HepG2 (cell line): ENCODE measurements around the gene DNAJA1. TPM values are rescaled to one million over a fixed set of nuclear protein-coding genes. Genes with fewer than 3 reads are reported as not detected.

Experiments
- ATAC-seq: fragments of 200-7000 bp; cut with Tn5 transposase; 3 replicates; pipeline ENCODE4 v1.9.1; 2020; ENCODE audit warnings: mild to moderate bottlenecking, moderate library complexity
- BruUV-seq: library from RNA; stranded (reverse); fragments of 400-500 nt; replicated peaks from 2 replicates; lab custom pipeline; 2021; lab: Mats Ljungman, UMichigan
- CTCF ChIA-PET: fragments of 300-600 bp; formaldehyde crosslinking; extraction: SDS; loops from one replicate; lab custom pipeline; 2021; ENCODE audit warnings: low total read pairs, inconsistent platforms, low intra/inter-chr PET ratio; lab: Yijun Ruan, JAX
- POLR2A ChIA-PET: fragments of 350-600 bp; sonication (Branson Sonifier 250); formaldehyde crosslinking; loops from one replicate; lab custom pipeline; 2020; ENCODE audit warnings: antibody characterized with exemption, inconsistent platforms; lab: Yijun Ruan, JAX
- DNase-seq: peaks from one replicate; pipeline ENCODE4 v3.0.0-alpha.2; 2015; ENCODE audit warnings: low spot score
- FAIRE-seq: peaks from 3 replicates; lab custom pipeline; 2011; peaks lifted over from hg19 to GRCh38; lab: Jason Lieb, UNC
- H2AFZ ChIP-seq: one replicate; pipeline ENCODE4 v1.6.1; 2011; ENCODE audit warnings: low read length, inconsistent platforms
- H3K27ac ChIP-seq: fragments of 300-600 bp; 3 replicates; pipeline ENCODE4 v1.8.0; 2011; ENCODE audit warnings: mixed run types, mild to moderate bottlenecking, mixed read lengths, low read length, inconsistent platforms; ENCODE audit not compliant: insufficient read depth; ENCODE audit errors: extremely low read length
- H3K27me3 ChIP-seq, 2 experiments: fragments of 200-600 bp in 1 of 2; 2 replicates in 1 of 2; 3 replicates in 1 of 2; pipeline versions ENCODE4 v1.6.0 to v1.8.0; 2011; ENCODE audit warnings: low read length in 2 of 2, mild to moderate bottlenecking in 2 of 2, moderate library complexity in 2 of 2, inconsistent platforms in 1 of 2; ENCODE audit not compliant: insufficient read depth in 2 of 2, control insufficient read depth in 1 of 2
- H3K36me3 ChIP-seq, 2 experiments: fragments of 200-600 bp in 1 of 2; replicated peaks in 1 of 2; 2 replicates in 1 of 2; 3 replicates in 1 of 2; pipeline versions ENCODE4 v1.5.1 to v1.8.0; 2011; ENCODE audit warnings: low read length in 2 of 2, inconsistent platforms in 1 of 2; ENCODE audit not compliant: insufficient read depth in 2 of 2, control insufficient read depth in 1 of 2
- H3K4me1 ChIP-seq: 2 replicates; pipeline ENCODE4 v1.5.1; 2012; ENCODE audit warnings: low read length, inconsistent platforms; ENCODE audit not compliant: insufficient read depth
- H3K4me2 ChIP-seq: 2 replicates; pipeline ENCODE4 v1.6.0; 2011; ENCODE audit warnings: low read depth, low read length, inconsistent platforms
- H3K4me3 ChIP-seq, 3 experiments: fragments of 200-600 bp in 1 of 3; sonication (generic), shearing (Covaris generic) in 1 of 3; replicated peaks in 1 of 3; 2 replicates each; pipeline ENCODE4 v1.5.1; 2011 to 2016; ENCODE audit warnings: low read length in 3 of 3, inconsistent platforms in 2 of 3, low read depth in 2 of 3, mild to moderate bottlenecking in 2 of 3, control low read depth in 1 of 3, mixed read lengths in 1 of 3; ENCODE audit not compliant: insufficient read depth in 1 of 3
- H3K79me2 ChIP-seq: one replicate; pipeline ENCODE4 v1.6.1; 2011; ENCODE audit warnings: low read length, inconsistent platforms; ENCODE audit not compliant: insufficient read depth
- H3K9ac ChIP-seq: 2 replicates; pipeline ENCODE4 v1.6.0; 2011; ENCODE audit warnings: mild to moderate bottlenecking, low read depth, low read length, inconsistent platforms; ENCODE audit not compliant: insufficient read depth
- H3K9me3 ChIP-seq: 2 replicates; pipeline ENCODE4 v1.5.1; 2012; ENCODE audit warnings: mild to moderate bottlenecking, low read length
- H4K20me1 ChIP-seq: 2 replicates; pipeline ENCODE4 v1.6.0; 2011; ENCODE audit warnings: inconsistent platforms, mild to moderate bottlenecking, low read length, moderate library complexity; ENCODE audit not compliant: insufficient read depth
- ARID4A ChIP-seq: sonication (generic); formaldehyde crosslinking; IDR thresholded peaks from 2 replicates; pipeline ENCODE4 v1.5.0; 2020; ENCODE audit warnings: mild to moderate bottlenecking, missing genetic modification reagents, borderline replicate concordance
- ELK4 ChIP-seq: sonication (generic); formaldehyde crosslinking; IDR thresholded peaks from 2 replicates; pipeline ENCODE4 v1.9.0; 2021; ENCODE audit warnings: missing genetic modification reagents, borderline replicate concordance
- JUND ChIP-seq: sonication (generic); formaldehyde crosslinking; IDR thresholded peaks from 2 replicates; pipeline ENCODE4 v1.8.0; 2022; ENCODE audit warnings: mild to moderate bottlenecking, missing genetic modification reagents
- MLLT10 ChIP-seq: sonication (generic); formaldehyde crosslinking; IDR thresholded peaks from 2 replicates; pipeline ENCODE4 v1.4.0; 2020; ENCODE audit warnings: missing genetic modification reagents
- REL ChIP-seq: sonication (generic); formaldehyde crosslinking; conservative IDR thresholded peaks from 2 replicates; pipeline ENCODE4 v1.8.0; 2022; ENCODE audit warnings: mild to moderate bottlenecking, missing genetic modification reagents, moderate library complexity
- ZC3H4 ChIP-seq: sonication (generic); formaldehyde crosslinking; IDR thresholded peaks from 2 replicates; pipeline ENCODE4 v1.4.0; 2020; ENCODE audit warnings: missing genetic modification reagents, borderline replicate concordance
- ZNF275 ChIP-seq: sonication (generic); formaldehyde crosslinking; IDR thresholded peaks from 2 replicates; pipeline ENCODE4 v1.8.0; 2022; ENCODE audit warnings: missing genetic modification reagents, mild to moderate bottlenecking, inconsistent platforms, borderline replicate concordance
- ZNF580 ChIP-seq: IDR thresholded peaks from 2 replicates; pipeline ENCODE4 v1.6.1; 2016; ENCODE audit warnings: low read depth, borderline replicate concordance
- ZNF652 ChIP-seq: IDR thresholded peaks from 2 replicates; pipeline ENCODE4 v1.6.1; 2016; ENCODE audit warnings: low read depth, borderline replicate concordance
- ZNF710 ChIP-seq: sonication (generic); formaldehyde crosslinking; IDR thresholded peaks from 2 replicates; pipeline ENCODE4 v1.5.0; 2020; ENCODE audit warnings: mild to moderate bottlenecking, missing genetic modification reagents, borderline replicate concordance
- WGBS: methylation state at CpG from one replicate; pipeline ENCODE4 v1.1.6; 2017; ENCODE audit warnings: low lambda C conversion rate; 5-methylcytosine and 5-hydroxymethylcytosine counted together
- in situ Hi-C: cut with HindIII; loops from 2 replicates; pipeline ENCODE4 v1.10.0; 2017; ENCODE audit warnings: low pct_unique_long_range_greater_than_20kb; ENCODE audit not compliant: extremely low pct_ligation_motif_present
- intact Hi-C: fragments of 100-400 bp; cut with micrococcal nuclease; formaldehyde crosslinking; loops from one replicate; pipeline ENCODE4 v1.10.0; 2022; ENCODE audit not compliant: unreplicated experiment
- polyA plus RNA-seq, 8 experiments: library from polyadenylated mRNA; depleted of rRNA in 3 of 8; stranded (reverse) in 7 of 8; unstranded in 1 of 8; fragments of >200 nt; fragmentation: Illumina TruSeq in 4 of 8; extraction: Trizol in 4 of 8; gene quantifications; 2 replicates each; pipeline versions ENCODE4 v1.2.1 to v1.2.3, GENCODE V29; 2011 to 2016; ENCODE audit warnings: low read depth in 4 of 8, missing spikeins in 1 of 8, mixed read lengths in 1 of 8; ENCODE audit not compliant: insufficient read depth in 1 of 8
- total RNA-seq, 5 experiments: library from RNA; depleted of rRNA; stranded (reverse); fragments of >200 nt; fragmentation: Illumina TruSeq; extraction: Trizol; gene quantifications; 2 replicates each; pipeline ENCODE4 v1.2.3, GENCODE V29; 2016; ENCODE audit warnings: low read depth in 1 of 5

DNAJA1 gene
- total and polyA plus RNA-seq, 2 of the 13 experiments (the other 11 are each of a cell fraction or from before 2014, with no cell fraction given), result 95.9 to 306 TPM

- TF ChIP-seq ZNF710 (CRISPR knock-in tag) (no peak), ZNF652 (no peak), REL (CRISPR knock-in tag) (no peak)
These were observed 33.0 kb upstream of the DNAJA1 start (continued) for GRCh38 chr9:32991897-32992594.

- H3K79me2 ChIP-seq, result peaks cover 27% of the 10 kb centered on the region
- no TSS peak for BruUV-seq
- DNase-seq (no peak), FAIRE-seq (no peak), ATAC-seq (no peak)
- peaks cover 8 to 46% of the 10 kb centered on the region in 2 experiments; a peak in 4 of 5 replicates for H3K36me3 ChIP-seq
- no peak overlapping the region for H3K4me2 ChIP-seq
- H4K20me1 ChIP-seq, result no peaks in the 10 kb centered on the region; the same call in 1 of the 2 replicates
- POLR2A ChIA-PET, result interaction anchor here (0.5 kb wide), 1 partner anchor 8 kb away, joined by 3 read pairs; no protein-coding TSS in a partner anchor
- no peak overlapping the region for H2AFZ ChIP-seq
- no peaks in the 10 kb centered on the region for H3K27me3 ChIP-seq
- CTCF ChIA-PET, result no interaction called here
- H3K4me3 ChIP-seq, result no peak overlapping the region
- H3K9ac ChIP-seq, result no peak overlapping the region
- no peak overlapping the region for H3K27ac ChIP-seq
- intact Hi-C loops (no loop called here), in situ Hi-C loops (no loop called here)
- WGBS, result 100% methylated on average over 3 of the region's 3 CpGs
- H3K4me1 ChIP-seq, result no peaks in the 10 kb centered on the region
- no peaks in the 10 kb centered on the region for H3K9me3 ChIP-seq
- no peak for TF ChIP-seq ZNF275 (CRISPR knock-in tag)
- TF ChIP-seq ZNF580 (CRISPR knock-in tag), result no peak
- no peak for TF ChIP-seq MLLT10 (CRISPR knock-in tag)
- no peak for TF ChIP-seq JUND (CRISPR knock-in tag)
- no peak for TF ChIP-seq ELK4 (CRISPR knock-in tag)
- TF ChIP-seq ZC3H4 (CRISPR knock-in tag), result no peak
- no peak for TF ChIP-seq ARID4A (CRISPR knock-in tag)
These were observed 32.4 kb upstream of the DNAJA1 start for GRCh38 chr9:32992595-32993238.
